HK-2 (cell line): Measurements from ENCODE around the gene THOC6.
"Not testable (repeated sequence)": the region's sequence is repeated elsewhere in the genome, so short reads cannot be mapped to it uniquely, and the experiment has no call there.

Experiments
- DNase-seq: peaks from one replicate; pipeline ENCODE4 v3.0.0-alpha.2; 2018; ENCODE audit not compliant: unreplicated experiment

THOC6 gene

GRCh38 chr16:3030222-3031212, 6.7 kb downstream of the THOC6 start:
- DNase-seq, result no peak

GRCh38 chr16:3032624-3033023, 8.8 kb downstream of the THOC6 start:
- no peak for DNase-seq

GRCh38 chr16:3035289-3035971, 11.6 kb downstream of the THOC6 start:
- no peak for DNase-seq

- DNase-seq, result no peak
These were observed 12.3 kb downstream of the THOC6 start for GRCh38 chr16:3035972-3036725.

GRCh38 chr16:3036726-3037315, 13.0 kb downstream of the THOC6 start, which contains the start of gene BICDL2:
BICDL2 (minus strand) TSS chr16:3036944; CDS start chr16:3035496, 1,448 bp downstream.
- no peak for DNase-seq

GRCh38 chr16:3038256-3038655, 14.4 kb downstream of the THOC6 start:
- DNase-seq, result no peak

- no peak for DNase-seq
These were observed 15.1 kb downstream of the THOC6 start for GRCh38 chr16:3038896-3039295.

GRCh38 chr16:3042376-3042775, 18.5 kb downstream of the THOC6 start:
- no peak for DNase-seq

- DNase-seq, result no peak
These were observed 20.9 kb downstream of the THOC6 start for GRCh38 chr16:3044708-3045107.

GRCh38 chr16:3045758-3046640, 22.2 kb downstream of the THOC6 start, which contains the start of gene MMP25:
MMP25 (plus strand) TSS chr16:3046561; CDS start chr16:3046918, 357 bp downstream.
- DNase-seq, result no peak

- DNase-seq, result no peak
These were observed 23.0 kb downstream of the THOC6 start for GRCh38 chr16:3046641-3047386.

GRCh38 chr16:3047387-3047720, 23.5 kb downstream of the THOC6 start:
- DNase-seq, result no peak

- DNase-seq, result no peak
These were observed 26.2 kb downstream of the THOC6 start for GRCh38 chr16:3049921-3050481.

- DNase-seq, result no peak
These were observed 26.7 kb downstream of the THOC6 start for GRCh38 chr16:3050487-3050886.

GRCh38 chr16:3051009-3051408, 27.2 kb downstream of the THOC6 start:
- no peak for DNase-seq

GRCh38 chr16:3051494-3051893, 27.7 kb downstream of the THOC6 start:
- DNase-seq, result no peak

GRCh38 chr16:3052571-3053329, 28.9 kb downstream of the THOC6 start:
- DNase-seq, result not testable (repeated sequence)

- not testable (repeated sequence) for DNase-seq
These were observed 29.5 kb downstream of the THOC6 start for GRCh38 chr16:3053330-3053710.
